Measurements from ENCODE around the gene FLT3LG. TPM values are rescaled to one million over a fixed set of nuclear protein-coding genes. Genes with fewer than 3 reads are reported as not detected.

The FLT3LG gene
- total RNA-seq, 2 donors from 2014 or later: 49.1 to 64.4 TPM

DNA sequence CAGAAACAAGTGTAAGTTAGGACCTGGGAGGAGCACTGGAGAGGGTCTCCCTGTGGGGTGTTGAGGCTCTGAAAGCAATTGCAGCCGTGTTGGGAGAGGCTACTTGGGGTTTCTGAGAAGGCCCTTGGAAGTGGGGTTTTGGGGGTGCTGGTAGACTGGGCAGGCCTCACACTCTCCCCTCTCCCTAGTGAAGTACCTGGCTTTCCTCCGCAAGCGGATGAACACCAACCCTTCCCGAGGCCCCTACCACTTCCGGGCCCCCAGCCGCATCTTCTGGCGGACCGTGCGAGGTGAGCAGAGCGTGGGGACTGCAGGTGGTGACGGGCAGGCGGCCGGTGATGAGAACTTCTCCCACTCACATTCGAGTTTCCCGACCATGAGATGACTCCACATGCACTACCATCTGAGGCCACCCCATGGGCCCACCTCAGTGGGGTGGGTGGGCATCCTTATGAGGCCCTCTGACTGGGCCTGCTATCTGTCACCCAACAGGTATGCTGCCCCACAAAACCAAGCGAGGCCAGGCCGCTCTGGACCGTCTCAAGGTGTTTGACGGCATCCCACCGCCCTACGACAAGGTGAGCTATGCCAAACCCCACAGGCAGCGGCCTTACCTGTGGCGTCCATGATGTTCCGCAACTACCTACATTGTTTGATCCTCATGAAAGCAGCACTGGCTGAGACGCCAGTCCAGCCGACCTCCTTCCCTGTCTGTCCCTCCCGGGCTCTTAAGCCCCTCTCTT is 16.4 kb downstream of the FLT3LG start:
- Mint-ChIP-seq H3K9me3 (no peaks in the 10 kb centered on the region), H3K36me3 (peaks cover 46 to 63% of the 10 kb centered on the region in 2 donors), H3K27ac (peak overlapping the region; percentile 100)
- ATAC-seq (no peak), DNase-seq (ENCODE audit: low spot score in 2 of 2) (no peak)

- Mint-ChIP-seq H3K36me3 (peaks cover 45 to 62% of the 10 kb centered on the region in 2 donors), H3K9me3 (no peaks in the 10 kb centered on the region), H3K27ac (peak overlapping the region; percentile 100)
- DNase-seq (ENCODE audit: low spot score in 2 of 2) (no peak), ATAC-seq (no peak)
Observed at GRCh38 chr19:49491030-49491803, 17.2 kb downstream of the FLT3LG start.

DNA sequence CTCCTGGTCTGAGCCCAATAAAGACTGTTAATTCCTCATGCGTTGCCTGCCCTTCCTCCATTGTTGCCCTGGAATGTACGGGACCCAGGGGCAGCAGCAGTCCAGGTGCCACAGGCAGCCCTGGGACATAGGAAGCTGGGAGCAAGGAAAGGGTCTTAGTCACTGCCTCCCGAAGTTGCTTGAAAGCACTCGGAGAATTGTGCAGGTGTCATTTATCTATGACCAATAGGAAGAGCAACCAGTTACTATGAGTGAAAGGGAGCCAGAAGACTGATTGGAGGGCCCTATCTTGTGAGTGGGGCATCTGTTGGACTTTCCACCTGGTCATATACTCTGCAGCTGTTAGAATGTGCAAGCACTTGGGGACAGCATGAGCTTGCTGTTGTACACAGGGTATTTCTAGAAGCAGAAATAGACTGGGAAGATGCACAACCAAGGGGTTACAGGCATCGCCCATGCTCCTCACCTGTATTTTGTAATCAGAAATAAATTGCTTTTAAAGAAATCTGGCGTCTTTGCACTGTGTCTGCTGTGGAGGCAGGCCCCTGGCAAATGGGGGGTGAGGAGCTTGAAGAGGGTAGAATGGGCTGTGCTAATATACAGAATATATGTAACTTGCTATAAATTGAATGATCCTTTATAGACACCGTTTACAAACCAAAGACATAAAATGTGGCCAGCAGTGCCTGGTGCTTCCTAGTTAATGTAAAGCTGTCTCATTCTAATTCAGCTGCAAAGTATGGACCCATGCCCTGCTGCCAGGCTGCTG is 18.0 kb downstream of the FLT3LG start:
- no peak for ATAC-seq
- Mint-ChIP-seq H3K36me3 (peaks cover 51 to 67% of the 10 kb centered on the region in 2 donors), H3K27ac (peak overlapping the region; percentile 73 to 100), H3K9me3 (no peaks in the 10 kb centered on the region)
- DNase-seq (ENCODE audit: low spot score in 2 of 2): no peak

DNA sequence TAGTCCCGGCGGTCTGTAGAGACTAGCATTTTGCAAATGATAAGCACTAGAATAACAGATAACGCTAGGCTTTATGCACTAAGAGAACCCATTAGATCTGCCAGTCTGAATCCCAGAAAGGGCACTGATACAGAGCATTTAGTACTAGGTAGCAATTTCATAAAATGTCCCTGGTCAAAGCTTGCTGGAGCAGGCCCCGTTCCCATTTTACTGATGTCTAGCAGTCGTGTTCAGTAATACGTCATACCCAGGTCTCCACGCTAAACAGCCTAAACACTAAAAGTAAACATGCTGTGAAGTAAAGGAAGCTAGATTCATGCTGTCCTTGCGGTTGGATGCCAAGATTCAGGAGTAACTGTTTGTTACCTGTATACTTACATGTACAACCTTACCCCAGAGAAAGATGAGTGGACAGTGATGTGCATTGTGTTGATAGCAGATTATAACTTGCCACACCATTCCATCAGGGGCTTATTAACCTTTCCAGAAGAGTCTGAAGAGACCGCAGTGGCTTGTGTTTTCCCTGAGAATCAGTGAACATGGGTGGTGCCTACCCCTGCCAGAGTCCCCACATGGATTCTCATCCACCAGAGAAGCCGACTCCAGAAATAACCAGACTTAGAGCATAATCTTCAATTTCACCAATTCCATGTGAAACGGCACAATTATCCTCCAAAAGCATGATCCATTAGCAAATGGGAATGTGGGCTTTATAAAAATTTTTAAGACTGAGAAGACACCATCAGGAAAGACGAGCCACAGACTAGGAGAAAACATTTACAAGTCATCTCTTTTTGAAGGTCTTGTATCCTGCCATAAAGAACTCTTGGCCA is 18.8 kb downstream of the FLT3LG start:
- DNase-seq (ENCODE audit: low spot score in 2 of 2) (no peak), ATAC-seq (no peak)
- H3K27ac Mint-ChIP-seq: peak overlapping the region; percentile 59 to 100
- peaks cover 51 to 70% of the 10 kb centered on the region in 2 donors for H3K36me3 Mint-ChIP-seq
- H3K9me3 Mint-ChIP-seq: no peaks in the 10 kb centered on the region

DNA sequence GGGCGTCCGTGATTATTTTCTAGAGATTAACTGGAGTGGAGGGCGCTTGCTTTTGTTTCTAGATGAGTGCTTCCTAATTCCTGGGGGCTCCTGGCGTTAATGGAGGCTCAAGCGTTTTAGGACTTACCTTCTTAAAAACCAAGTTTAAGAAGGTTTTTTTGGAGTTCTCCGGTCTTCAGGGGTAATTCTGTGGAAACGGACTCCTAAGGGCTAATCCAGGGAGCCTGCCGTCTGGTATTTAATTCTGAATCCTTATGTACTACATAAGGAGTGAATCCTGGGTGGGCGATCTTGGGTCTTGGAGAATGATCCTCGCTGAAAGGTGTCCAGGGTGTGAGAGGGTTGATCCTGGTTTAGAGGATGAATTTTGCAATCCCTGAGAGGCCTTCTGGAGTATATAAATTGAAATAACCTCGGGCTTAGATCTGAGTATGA is 22.6 kb downstream of the FLT3LG start:
- DNase-seq (ENCODE audit: low spot score in 2 of 2) (no peak), ATAC-seq (no peak)
- no peaks in the 10 kb centered on the region for H3K9me3 Mint-ChIP-seq
- H3K36me3 Mint-ChIP-seq: peaks cover 41 to 60% of the 10 kb centered on the region in 2 donors
- peak overlapping the region; percentile 99 for H3K27ac Mint-ChIP-seq

DNA sequence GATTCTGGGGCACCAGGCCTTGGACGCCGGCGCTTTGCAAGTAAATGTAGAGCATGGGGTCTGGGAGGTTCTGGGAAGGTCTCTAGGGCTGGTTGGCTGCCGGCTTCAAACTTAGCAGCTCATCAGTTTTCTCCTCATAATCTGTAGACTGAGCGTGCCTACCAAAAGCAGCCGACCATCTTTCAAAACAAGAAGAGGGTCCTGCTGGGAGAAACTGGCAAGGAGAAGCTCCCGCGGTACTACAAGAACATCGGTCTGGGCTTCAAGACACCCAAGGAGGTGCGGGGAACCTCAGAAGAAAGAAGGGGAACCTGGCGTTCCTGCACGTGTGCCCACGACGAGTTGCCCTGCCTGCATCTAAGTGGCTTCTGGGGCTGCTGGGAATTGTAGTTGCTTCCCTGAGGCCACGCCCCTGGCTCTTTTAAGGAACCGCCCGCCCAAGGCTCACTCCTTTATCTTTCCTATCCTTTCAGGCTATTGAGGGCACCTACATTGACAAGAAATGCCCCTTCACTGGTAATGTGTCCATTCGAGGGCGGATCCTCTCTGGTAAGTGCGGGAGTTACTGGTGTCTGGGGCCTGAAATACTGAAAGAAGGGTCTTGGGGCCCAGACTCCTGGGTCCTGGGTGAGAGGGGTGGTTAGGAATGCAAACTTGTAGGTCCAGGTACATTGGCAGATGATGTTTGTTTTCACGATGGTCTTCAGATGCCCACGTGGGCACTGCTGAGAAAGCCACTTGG is 23.2 kb downstream of the FLT3LG start:
- ATAC-seq: peak in 1 of 2 donors; percentile 5
- H3K36me3 Mint-ChIP-seq: peaks cover 41 to 56% of the 10 kb centered on the region in 2 donors

DNA sequence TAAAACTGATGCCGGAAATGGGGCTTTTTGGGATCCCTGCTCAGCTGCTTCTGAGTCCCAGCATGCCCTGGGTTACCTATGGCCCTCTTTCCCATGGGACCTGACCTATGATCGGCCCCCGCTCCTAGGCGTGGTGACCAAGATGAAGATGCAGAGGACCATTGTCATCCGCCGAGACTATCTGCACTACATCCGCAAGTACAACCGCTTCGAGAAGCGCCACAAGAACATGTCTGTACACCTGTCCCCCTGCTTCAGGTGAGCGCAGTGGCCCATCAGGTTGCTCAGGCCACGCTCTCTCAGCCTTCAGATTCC is 23.7 kb downstream of the FLT3LG start:
- DNase-seq (ENCODE audit: low spot score in 2 of 2): no peak
- Mint-ChIP-seq H3K9me3 (no peaks in the 10 kb centered on the region), H3K36me3 (peaks cover 41 to 50% of the 10 kb centered on the region in 2 donors), H3K27ac (peak overlapping the region; percentile 99)
- no peak for ATAC-seq

More for the DNA sequence above, 23.2 kb downstream of the FLT3LG start:
- H3K27ac Mint-ChIP-seq: peak overlapping the region; percentile 99
- peak in 1 of 2 donors; percentile 73 for DNase-seq (ENCODE audit: low spot score in 2 of 2)
- no peaks in the 10 kb centered on the region for H3K9me3 Mint-ChIP-seq

GRCh38 chr19:49498475-49498874 is 24.5 kb downstream of the FLT3LG start:
- H3K9me3 Mint-ChIP-seq: no peaks in the 10 kb centered on the region

DNA sequence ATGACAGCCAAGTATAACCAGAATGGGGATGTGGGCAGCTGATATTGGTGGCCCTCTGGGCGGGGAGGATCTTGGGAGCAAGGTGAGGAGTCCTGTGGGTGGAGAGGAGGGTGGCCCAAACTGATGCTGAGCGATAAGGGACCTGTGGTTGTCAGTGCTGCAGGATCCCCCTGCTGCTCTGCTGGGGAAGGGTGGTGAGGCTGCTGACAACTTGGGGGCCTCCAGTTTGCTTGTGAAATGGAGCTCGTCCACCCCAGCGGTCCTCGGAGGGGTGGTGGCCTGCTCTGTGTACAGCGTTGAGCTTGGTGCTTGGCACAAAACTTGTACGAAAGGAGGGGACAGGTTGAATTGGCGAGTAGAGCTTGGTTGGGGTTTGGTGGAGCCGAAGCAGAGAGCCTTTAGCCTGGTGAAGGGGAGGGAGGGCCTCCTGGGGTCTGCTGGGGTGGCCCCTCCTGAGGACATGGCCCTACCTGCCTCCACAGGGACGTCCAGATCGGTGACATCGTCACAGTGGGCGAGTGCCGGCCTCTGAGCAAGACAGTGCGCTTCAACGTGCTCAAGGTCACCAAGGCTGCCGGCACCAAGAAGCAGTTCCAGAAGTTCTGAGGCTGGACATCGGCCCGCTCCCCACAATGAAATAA is 25.1 kb downstream of the FLT3LG start:
- DNase-seq (ENCODE audit: low spot score in 2 of 2): no peak
- no peak for ATAC-seq
- H3K36me3 Mint-ChIP-seq: peaks cover 41 to 44% of the 10 kb centered on the region in 2 donors
- peak overlapping the region; percentile 97 to 99 for H3K27ac Mint-ChIP-seq
- H3K9me3 Mint-ChIP-seq: no peaks in the 10 kb centered on the region

More at GRCh38 chr19:49498475-49498874, 24.5 kb downstream of the FLT3LG start:
- ATAC-seq: no peak
- H3K27ac Mint-ChIP-seq: peak overlapping the region; percentile 97 to 99
- DNase-seq (ENCODE audit: low spot score in 2 of 2): no peak
- peaks cover 41 to 44% of the 10 kb centered on the region in 2 donors for H3K36me3 Mint-ChIP-seq

DNA sequence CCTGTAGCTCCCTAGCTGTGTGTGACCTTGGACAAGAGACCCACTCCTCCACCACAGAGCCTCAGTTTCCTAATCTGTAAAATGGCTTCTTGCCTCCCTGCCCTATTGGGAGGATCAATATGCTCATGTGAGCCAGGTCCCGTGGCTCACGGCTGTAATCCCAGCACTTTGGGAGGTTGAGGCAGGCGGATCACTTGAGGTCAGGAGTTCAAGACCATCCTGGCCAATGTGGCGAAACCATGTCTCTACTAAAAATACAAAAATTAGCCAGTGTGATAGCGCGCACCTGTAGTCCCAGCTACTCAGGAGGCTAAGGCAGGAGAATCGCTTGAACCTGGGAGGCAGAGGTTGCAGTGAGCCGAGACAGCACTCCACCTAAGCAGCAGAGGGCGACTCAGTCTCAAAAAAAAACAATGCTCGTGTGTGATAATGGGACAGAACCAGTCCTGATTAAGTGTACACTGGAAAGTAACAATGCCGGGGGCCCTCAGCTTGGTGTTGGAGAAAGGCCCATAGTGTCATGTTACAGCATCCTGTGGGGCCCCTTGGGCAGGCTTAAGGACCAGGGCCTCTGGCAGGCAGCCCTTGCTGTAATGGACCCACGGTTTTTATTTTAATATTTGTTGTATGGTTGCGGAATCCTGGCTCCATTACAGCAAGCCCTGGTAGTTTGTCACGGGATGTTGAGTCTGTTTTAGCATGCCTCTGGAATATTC is 29.0 kb downstream of the FLT3LG start:
- peak overlapping the region in 1 of 2 donors; percentile 51 for H3K27ac Mint-ChIP-seq
- H3K9me3 Mint-ChIP-seq: no peaks in the 10 kb centered on the region
- peak in 1 of 2 donors; percentile 21 for ATAC-seq
- peaks cover 21 to 24% of the 10 kb centered on the region in 2 donors for H3K36me3 Mint-ChIP-seq
- DNase-seq (ENCODE audit: low spot score in 2 of 2): no peak

DNA sequence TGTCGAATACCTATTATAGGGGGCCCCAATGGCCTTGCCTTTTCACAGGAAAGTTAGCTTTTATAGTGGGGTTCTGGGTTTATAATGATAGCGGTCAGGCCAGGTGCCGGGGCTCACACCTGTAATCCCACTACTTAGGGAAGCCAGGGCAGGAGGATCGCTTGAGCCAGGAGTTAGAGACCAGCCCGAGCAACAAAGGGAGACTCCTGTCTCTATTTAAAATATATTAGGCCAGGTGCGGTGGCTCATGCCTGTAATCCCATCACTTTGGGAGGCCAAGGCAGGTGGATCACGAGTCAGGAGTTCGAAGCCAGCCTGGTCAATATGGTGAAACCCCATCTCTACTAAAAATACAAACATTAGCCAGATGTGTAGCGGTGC is 29.6 kb downstream of the FLT3LG start:
- Mint-ChIP-seq H3K36me3 (peaks cover 15 to 19% of the 10 kb centered on the region in 2 donors), H3K27ac (no peak overlapping the region), H3K9me3 (no peaks in the 10 kb centered on the region)
- DNase-seq (ENCODE audit: low spot score in 2 of 2) (no peak), ATAC-seq (no peak)

- no peaks in the 10 kb centered on the region for H3K36me3 Mint-ChIP-seq
- DNase-seq (ENCODE audit: low spot score in 2 of 2): peak; percentile 73 to 81
- H3K9me3 Mint-ChIP-seq: no peaks in the 10 kb centered on the region
- peak overlapping the region in 1 of 2 donors; percentile 41 for H3K27ac Mint-ChIP-seq
- peak; percentile 72 to 90 for ATAC-seq
Observed at GRCh38 chr19:49506575-49507105, 32.6 kb downstream of the FLT3LG start.

- no peak for DNase-seq (ENCODE audit: low spot score in 2 of 2)
- Mint-ChIP-seq H3K36me3 (no peaks in the 10 kb centered on the region), H3K9me3 (no peaks in the 10 kb centered on the region), H3K27ac (no peak overlapping the region)
- no peak for ATAC-seq
Observed at GRCh38 chr19:49507803-49508494, 33.9 kb downstream of the FLT3LG start.
